GM21367 (cell line): Measurements from ENCODE around the gene RAI1.

ENCODE experiments used
- ATAC-seq: cut with Tn5 transposase; IDR thresholded peaks from one replicate; pipeline ENCODE4 v1.9.1; 2021; ENCODE audit not compliant: unreplicated experiment

Gene RAI1

GRCh38 chr17:17748179-17748578 lies 66.9 kb downstream of the RAI1 start:
- no peak for ATAC-seq

- ATAC-seq, result no peak
Measured at GRCh38 chr17:17748604-17749003, 67.3 kb downstream of the RAI1 start.

GRCh38 chr17:17749025-17749772 lies 67.9 kb downstream of the RAI1 start:
- ATAC-seq, result no peak

GRCh38 chr17:17749921-17750320 lies 68.7 kb downstream of the RAI1 start:
- ATAC-seq, result no peak

- ATAC-seq, result no peak
Measured at GRCh38 chr17:17750881-17751280, 69.6 kb downstream of the RAI1 start.

GRCh38 chr17:17751489-17752088 lies 70.3 kb downstream of the RAI1 start:
- no peak for ATAC-seq

- peak; percentile 61 for ATAC-seq
Measured at GRCh38 chr17:17752089-17752820, 71.0 kb downstream of the RAI1 start.

- no peak for ATAC-seq
Measured at GRCh38 chr17:17752821-17753321, 71.6 kb downstream of the RAI1 start.

GRCh38 chr17:17754719-17755686 lies 73.7 kb downstream of the RAI1 start:
- no peak for ATAC-seq

GRCh38 chr17:17755715-17756114 lies 74.5 kb downstream of the RAI1 start:
- no peak for ATAC-seq

- no peak for ATAC-seq
Measured at GRCh38 chr17:17757391-17757791, 76.1 kb downstream of the RAI1 start.

GRCh38 chr17:17757956-17758845 lies 76.9 kb downstream of the RAI1 start:
- no peak for ATAC-seq

- ATAC-seq, result no peak
Measured at GRCh38 chr17:17758941-17759563, 77.8 kb downstream of the RAI1 start.

GRCh38 chr17:17760350-17760749 lies 79.1 kb downstream of the RAI1 start:
- ATAC-seq, result no peak

- ATAC-seq, result no peak
Measured at GRCh38 chr17:17760872-17761550, 79.8 kb downstream of the RAI1 start.

GRCh38 chr17:17761894-17762743 lies 80.9 kb downstream of the RAI1 start:
- ATAC-seq, result no peak

GRCh38 chr17:17762744-17763105 lies 81.5 kb downstream of the RAI1 start:
- no peak for ATAC-seq

GRCh38 chr17:17763136-17763535 lies 81.9 kb downstream of the RAI1 start:
- ATAC-seq, result no peak
